HG02759 (cell line): Measurements from ENCODE around the gene SLC25A31.

Experiments
- ATAC-seq: cut with Tn5 transposase; IDR thresholded peaks from one replicate; pipeline ENCODE4 v1.9.1; 2021; ENCODE audit warnings: mild to moderate bottlenecking, moderate library complexity; ENCODE audit not compliant: unreplicated experiment

Gene SLC25A31

DNA sequence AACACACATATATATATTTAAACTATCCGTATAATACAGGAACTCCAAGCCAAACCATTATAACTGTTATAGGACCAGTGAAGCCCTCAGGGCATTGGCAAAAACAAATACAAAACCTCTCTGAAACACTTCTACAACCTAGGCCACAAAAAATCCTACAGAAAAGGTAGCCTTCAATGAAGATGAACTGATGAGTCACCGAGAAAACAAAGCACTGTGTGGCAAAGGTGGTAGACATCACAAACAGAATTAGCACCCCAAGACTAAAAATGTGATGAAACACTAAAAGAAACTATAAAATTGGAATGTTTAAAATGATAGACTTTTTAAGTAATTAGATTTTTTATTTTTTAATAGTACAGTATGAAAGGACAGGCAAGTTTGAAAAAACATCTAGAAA, 46.4 kb downstream of the SLC25A31 start:
- no peak for ATAC-seq

DNA sequence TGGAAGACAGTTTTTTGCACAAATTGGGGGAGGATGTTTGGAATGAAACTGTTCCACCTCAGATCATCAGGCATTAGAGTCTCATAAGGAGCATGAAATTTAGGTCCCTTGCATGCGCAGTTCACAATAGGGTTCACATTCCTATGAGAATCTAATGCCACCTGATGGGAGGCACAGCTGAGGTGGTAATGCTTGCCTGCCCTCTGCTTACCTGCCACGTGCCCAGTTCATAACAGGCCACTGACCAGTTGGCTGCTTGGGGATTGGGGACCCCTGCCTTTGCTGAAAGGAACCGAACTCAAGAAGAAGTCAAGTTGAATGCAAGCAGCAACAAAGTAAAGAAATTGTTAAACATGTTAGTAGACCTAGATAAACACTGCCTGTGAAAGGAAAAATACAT, 47.3 kb downstream of the SLC25A31 start:
- no peak for ATAC-seq

DNA sequence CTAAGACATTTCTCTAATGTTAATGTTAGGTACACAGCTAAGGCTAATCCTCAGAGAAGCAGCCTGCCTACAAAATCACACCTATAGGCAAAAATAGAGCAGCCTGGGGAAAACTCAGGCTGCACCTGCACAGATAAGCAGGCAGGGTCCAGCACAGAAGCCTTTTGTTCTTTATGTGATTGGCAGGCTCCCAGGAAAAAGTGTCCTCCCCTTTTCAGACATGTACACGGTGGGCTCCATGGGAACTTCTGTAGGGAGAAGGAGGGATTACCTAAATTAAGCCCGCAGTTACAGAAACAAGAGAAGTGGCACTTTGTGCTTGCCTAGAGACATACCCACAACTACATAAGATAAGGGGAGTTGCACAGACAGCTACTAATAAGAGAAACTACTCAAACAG, 47.9 kb downstream of the SLC25A31 start:
- no peak for ATAC-seq

DNA sequence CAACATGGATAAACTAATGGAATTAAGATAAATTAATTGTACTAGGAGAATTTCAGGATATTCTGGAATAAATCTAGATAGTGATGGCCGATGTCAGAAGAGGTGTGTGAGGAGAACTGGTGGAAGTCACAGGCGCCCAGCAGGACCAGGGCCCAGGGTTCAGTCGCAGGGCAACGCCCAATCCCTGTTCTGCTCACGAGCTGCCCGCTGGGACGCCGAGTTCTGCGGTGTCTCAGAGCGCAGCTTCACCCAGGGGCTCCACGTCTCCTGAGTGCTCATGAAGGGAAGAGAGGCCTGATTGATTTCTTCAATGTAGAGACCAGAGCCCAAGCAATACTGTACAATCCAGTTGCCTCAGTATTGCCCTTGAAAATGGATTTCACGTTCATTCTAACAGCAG, 50.4 kb downstream of the SLC25A31 start:
- no peak for ATAC-seq

DNA sequence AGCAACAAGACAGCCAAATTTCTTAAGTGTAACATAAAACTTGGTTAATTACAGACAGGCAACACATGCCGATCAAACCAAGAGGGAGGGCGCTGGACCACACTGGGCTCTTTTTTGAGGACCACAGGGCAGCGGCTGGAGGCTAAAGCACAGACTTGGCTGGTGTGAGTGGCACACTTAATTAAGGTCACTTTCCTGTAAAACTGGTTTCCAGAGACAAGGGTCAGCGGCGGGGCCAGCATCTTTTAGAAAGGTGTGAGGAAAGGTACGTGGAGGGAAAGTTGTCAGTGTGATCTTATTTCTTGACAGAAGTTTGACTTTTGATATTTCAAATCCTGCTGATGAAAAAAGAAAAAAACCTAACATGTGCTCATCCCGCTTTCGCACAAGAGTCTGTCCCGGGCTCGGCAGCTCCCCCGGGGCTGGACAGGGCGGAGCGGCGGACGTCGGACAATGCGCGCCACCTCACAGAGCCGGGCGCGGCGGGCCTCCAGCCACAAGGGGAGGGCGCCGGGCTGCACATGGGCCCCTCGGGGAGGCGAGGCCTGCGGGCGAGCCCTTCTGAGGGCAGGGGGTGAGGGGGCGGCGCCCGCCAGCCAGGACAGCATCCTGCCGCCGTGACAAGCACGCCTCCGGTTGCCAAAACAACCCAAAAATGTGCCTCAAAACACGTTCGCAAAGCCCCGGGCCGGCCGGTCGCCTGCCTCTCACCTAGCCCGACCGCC, 51.3 kb downstream of the SLC25A31 start:
- ATAC-seq = peak; percentile 44

DNA sequence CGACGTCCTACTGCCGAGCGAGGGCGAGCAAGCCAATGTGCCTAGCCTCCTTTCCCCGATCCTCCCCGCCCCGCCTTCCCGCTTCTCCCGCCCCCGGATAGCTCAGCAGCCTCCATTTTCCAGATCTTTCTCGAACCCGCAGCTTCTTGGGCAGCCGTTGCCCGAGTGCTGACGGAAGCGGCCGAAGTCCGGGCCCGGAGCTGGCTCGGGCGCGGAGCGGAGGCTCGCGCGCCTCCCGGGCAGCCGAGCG, 51.8 kb downstream of the SLC25A31 start:
- peak; percentile 82 for ATAC-seq

DNA sequence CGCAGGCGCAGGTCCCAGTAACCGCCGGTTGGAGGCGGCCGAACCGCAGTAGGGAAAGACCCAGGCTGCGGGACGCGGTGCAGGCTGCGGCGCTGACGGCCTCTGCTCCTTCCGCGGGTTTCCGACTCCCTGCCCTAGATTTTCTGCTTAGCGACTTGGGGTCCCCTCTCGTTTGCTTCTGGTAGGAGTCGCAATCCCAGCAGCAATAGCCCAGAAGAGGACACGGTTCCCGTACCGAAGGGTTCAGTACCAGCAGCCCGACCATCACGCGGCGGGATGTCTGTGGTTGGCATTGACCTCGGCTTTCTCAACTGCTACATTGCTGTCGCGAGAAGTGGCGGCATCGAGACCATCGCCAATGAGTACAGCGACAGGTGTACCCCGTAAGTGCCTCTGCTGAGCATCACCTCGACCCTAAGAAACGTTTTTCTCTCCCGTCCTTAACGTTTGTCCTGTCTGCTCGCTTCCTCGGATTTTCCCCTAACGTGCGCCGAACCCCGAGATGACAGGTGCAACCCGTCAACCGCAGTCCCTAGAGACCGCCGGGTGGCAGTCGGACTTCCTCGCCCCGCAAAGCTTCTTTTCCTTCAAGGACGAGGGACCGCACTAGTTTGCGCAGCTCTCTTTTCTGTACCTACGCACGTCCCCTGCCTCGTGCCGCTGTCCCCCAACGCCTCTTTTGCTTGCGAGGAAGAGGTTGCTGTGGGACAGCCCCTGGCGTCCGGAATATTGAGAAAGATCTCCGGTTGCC, 52.2 kb downstream of the SLC25A31 start, which contains the start of gene HSPA4L:
Gene HSPA4L, plus strand, starts transcription at position 48 of the 751 bp plus-strand sequence. Its CDS starts 229 bp downstream, at position 277.
- ATAC-seq = peak; percentile 41

DNA sequence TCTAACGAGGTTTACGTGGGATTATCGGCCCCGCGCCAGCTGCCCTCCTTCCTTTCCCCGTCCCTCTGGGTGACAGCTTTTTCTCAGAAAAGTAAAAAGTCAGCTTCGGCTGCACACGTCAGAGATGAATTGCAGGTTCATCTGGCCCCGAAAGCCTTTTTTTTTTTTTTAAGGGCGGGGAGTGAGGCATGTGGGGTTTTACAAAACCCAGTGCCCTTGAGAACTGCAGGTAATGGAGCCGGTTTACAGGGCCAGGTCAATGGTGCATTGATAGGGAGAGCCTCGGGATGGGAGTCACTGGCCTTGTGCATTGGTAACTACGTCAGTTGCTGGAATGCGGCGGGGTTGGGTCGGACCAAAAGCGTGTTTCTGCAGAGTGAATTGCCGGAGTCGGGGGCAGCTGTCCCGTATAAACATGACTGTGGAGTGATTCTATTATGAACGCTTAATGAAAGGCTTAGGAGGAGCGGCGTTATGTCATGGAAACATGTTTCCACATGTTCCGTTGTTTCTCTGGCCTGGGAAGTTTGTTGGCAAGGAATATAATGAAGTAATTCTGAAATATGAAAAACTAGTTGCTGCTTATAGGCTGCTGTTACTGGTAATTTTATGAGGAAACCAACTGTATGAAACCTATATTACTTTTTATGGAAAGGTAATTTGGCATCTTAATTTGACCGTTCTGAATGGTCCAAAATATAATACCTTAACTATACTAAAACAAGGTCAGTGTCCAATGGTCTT, 53.0 kb downstream of the SLC25A31 start:
- ATAC-seq = no peak

DNA sequence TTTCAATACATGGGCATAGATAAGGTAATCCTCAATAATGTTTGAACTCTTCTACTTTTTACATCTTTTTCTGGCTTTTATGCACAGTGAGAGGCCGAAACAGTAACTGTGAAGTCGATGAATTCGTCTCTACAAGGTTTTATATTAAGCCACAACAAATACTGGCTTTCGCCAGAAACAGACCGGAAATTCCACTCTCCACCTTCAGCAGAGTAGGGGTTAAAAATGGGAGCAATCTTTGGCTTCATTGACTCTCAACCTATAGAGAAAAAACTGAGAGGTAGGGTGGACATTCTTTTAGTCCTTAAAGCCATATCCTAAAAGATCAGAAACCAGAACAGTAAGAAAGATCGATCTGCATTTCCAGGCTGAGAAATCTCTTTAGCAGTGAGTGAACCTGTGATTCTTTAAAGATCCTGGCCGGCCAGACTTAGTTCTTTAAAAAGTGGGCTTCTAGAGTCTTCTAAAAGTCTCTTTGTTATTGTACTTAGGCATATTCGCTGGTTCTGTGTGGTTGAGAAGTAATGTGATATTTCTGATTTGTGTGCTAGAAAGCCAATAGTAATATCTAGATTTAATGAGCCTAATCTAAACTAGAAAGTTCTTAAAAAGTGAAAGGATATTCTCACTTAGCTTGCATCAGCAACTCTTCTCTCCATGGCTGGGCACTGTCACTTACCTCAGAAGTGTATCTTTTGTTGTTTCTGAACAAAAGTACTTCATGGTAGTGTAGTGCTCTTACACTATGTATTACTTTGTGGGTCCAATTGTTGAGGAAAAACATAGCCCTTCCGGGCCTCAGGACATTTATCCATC, 54.0 kb downstream of the SLC25A31 start:
- no peak for ATAC-seq

DNA sequence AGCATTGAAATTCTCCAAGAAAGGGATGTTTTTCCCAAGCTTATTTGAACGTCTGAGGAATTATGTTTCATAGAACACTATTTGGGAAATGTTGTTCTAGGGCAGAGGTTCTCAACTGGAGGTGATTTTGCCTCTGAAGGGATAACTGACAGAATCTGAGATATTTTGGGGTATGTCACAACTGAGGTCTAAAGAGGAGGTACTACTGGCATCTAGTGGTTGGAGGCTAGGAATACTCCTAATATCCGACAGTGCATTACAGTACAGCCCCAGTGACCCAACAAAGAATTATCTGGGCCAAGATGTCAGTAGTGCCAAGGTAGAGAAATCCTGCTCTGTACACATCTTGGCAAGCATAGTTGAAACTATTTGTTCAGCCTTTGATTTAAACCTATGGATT, 58.3 kb downstream of the SLC25A31 start:
- peak; percentile 56 for ATAC-seq

DNA sequence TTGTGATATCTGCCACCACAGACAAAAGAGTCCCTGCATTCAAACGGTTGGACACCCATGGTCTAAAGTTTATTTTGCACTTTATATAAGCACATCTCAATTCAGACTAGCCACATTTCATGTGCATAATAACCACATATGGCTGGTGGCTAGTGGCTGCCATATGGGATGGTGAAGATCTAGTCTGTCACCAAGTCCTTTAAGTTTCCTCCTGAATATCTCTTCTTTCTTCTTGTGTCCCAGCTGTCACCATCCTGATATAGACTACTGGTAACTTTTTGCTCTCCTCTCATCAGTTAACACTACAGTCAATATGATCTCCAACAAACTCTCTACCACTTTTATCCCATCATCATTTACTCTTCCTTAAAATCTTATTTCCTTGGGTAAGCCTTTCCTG, 61.2 kb downstream of the SLC25A31 start:
- ATAC-seq = no peak

DNA sequence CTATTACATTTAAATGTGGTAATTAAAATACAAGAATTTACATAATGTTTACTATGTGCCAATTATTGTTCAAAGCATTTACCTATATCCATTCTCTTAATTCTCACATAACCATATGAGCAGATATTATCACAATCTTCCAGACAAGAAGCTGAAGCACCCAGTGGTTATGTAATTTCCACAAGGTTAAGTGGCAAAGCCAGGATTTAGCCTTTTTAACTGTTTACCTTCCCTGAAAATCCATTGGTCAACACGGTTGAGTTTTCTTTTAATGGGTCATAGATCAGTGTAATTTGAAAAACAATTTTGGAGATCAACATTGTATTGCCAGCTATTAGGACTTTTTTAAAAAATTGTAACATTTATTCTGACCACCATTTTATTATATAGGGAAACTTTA, 63.3 kb downstream of the SLC25A31 start:
- no peak for ATAC-seq

DNA sequence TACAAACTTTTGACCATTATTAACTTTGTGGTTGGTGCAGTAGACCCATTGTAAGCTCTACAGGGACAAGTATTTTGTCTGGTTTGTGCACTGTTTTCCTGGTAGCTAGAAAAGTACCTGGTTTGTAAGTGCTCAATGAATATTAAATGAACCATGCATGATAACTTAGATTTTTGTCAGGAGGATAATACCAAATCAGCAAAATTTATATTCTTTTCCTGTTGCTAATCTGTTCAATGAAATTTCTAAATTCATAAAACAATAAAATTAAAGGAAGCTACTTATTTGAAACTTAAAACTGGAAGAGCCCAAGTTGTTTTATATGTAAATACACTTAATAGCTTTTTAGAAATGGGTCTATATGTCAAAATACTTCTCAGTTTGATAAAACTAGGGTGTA, 69.5 kb downstream of the SLC25A31 start:
- ATAC-seq = no peak

DNA sequence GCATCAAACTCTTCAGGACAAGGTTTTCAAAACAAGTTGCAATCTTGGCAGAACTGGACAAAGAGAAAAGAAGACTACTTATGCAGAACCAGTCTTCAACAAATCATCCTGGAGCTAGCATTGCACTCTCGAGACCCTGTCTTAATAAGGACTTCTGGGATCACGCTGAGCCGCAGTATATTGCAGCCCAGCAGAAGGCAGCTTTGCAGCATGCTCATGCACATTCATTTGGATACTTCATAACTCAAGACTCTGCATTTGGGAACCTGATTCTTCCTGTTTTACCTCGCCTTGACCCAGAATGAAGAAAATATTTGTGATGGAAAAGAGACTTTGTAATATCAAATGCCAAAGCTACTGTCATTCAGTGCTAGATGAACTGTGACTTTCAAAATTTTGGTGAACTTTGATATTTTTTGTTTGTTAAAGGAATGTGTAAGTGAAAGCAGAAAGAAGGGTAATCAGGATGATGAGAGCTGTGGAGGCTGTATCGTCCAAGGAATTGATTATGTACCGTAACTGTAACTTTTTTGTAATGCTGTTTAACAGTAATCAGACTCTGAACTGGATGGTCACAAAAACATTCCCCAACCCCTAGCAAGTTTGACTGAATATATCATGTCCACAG, 79.1 kb downstream of the SLC25A31 start:
- no peak for ATAC-seq

DNA sequence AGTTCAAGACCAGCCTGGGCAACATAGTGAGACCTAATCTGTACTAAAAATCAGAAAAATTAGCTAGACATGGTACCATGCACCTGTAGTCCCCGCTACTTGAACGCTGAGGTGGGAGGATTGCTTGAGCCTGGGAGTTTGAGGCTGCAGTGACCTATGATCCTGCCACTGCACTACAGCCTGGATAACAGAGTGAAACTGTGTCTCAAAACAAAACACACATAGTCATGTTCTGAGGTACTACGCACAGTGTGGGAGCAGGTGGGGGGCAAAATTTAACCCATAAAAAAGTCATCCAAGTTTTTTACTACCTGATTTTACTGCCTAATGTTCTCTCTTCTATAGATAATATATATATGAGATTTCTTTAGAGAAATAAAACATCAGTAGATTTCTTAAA, 80.4 kb downstream of the SLC25A31 start:
- no peak for ATAC-seq

DNA sequence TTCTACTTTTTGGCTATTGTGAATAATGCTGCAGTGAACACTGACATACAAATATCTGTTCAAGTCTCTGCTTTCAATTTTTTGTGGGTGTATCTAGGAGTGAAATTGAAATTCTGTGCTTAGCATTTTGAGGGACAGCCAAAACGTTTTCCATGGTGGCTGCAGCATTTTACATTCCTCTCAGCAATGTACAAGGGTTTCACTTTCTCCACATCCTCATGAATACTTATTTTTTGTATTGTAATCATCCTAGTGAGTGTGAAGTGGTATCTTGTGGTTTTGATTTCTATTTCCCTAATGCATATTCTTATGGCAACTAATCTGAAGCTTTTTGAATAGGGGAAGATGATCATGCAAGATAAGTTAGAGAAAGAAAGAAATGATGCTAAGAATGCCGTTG, 92.2 kb downstream of the SLC25A31 start:
- ATAC-seq = no peak
